Measurements from ENCODE around the gene METTL8. TPM values are rescaled to one million over a fixed set of nuclear protein-coding genes. Genes with fewer than 3 reads are reported as not detected.

Gene METTL8
- total RNA-seq, result 8.3 and 23.7 TPM in 2 replicates

GRCh38 chr2:171433763-171434012 is at the start of gene METTL8:
Gene METTL8, minus strand, starts transcription at chr2:171433990. Its CDS starts 41,805 bp downstream, at chr2:171392185.

GRCh38 chr2:171434013-171434989 is 511 bp upstream of the METTL8 start, which contains the start of gene DCAF17:
Gene DCAF17, plus strand, starts transcription at chr2:171434226. Its CDS starts 352 bp downstream, at chr2:171434578.

Other genes with a start within 250 kb of the METTL8 start
- gene DCAF17, start 236 bp upstream of the METTL8 start, total RNA-seq, result 9.7 and 10.3 TPM in 2 replicates
- gene CYBRD1, start 88.5 kb upstream of the METTL8 start, total RNA-seq, result 155 and 165 TPM in 2 replicates